ENCODE results near the gene ZFAND2A.

ZFAND2A gene

DNA sequence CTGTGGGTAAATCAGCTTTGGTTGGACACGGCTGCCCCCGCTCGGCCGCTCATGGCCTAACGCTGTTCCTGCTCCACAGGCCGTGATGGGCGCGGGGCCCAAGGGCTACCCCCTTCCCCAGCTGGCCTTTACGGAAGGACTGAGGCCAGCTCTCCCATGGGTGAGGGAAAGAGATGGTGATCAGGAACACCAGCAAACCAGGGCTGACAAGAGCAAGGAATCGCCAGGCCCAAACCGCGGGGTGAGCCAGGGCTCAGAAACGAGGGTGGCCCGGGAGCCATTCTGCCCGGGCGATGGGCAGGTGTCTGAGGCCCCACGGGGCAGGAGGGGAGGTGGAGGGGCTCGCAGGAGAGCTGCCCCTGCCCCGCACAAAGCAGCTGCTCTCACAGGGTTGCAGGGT, 45.5 kb downstream of the ZFAND2A start:
- H3K27me3 ChIP-seq (ENCODE audit: insufficient read depth, poor library complexity, severe bottlenecking): no peaks in the 10 kb centered on the region
- no peak overlapping the region for H3K4me3 ChIP-seq (replicated peaks; ENCODE audit: insufficient read depth, low read length)
- TF ChIP-seq REST (IDR thresholded peaks at IDR 0.05; ENCODE audit: insufficient replicate concordance, low read depth) (no peak), SPI1 (IDR thresholded peaks at IDR 0.05; ENCODE audit: borderline replicate concordance, low read depth) (no peak), CTCF (IDR thresholded peaks at IDR 0.05; ENCODE audit: insufficient read depth, low read length) (no peak), POLR2AphosphoS5 (IDR thresholded peaks at IDR 0.05; ENCODE audit: low read depth) (no peak), GABPA (IDR thresholded peaks at IDR 0.05; ENCODE audit: low read depth) (no peak)
- DNase-seq (ENCODE audit: low read depth in 1 of 2, low spot score in 1 of 2): no peak
- no peak overlapping the region for H3K27ac ChIP-seq (replicated peaks)

GRCh38 chr7:1114088-1114487, 45.9 kb downstream of the ZFAND2A start:
- TF ChIP-seq GABPA (IDR thresholded peaks at IDR 0.05; ENCODE audit: low read depth): no peak
- no peaks in the 10 kb centered on the region for H3K27me3 ChIP-seq (ENCODE audit: insufficient read depth, poor library complexity, severe bottlenecking)
- H3K4me3 ChIP-seq (replicated peaks; ENCODE audit: insufficient read depth, low read length): no peak overlapping the region
- no peak overlapping the region for H3K27ac ChIP-seq (replicated peaks)
- no peak for DNase-seq (ENCODE audit: low read depth in 1 of 2, low spot score in 1 of 2)

- no peak for TF ChIP-seq GABPA (IDR thresholded peaks at IDR 0.05; ENCODE audit: low read depth)
- TF ChIP-seq CTCF (IDR thresholded peaks at IDR 0.05; ENCODE audit: insufficient read depth, low read length): no peak
- no peak for TF ChIP-seq SPI1 (IDR thresholded peaks at IDR 0.05; ENCODE audit: borderline replicate concordance, low read depth)
- TF ChIP-seq REST (IDR thresholded peaks at IDR 0.05; ENCODE audit: insufficient replicate concordance, low read depth): no peak
- TF ChIP-seq POLR2AphosphoS5 (IDR thresholded peaks at IDR 0.05; ENCODE audit: low read depth): no peak
These were observed 46.5 kb downstream of the ZFAND2A start for GRCh38 chr7:1113548-1113885.

GRCh38 chr7:1112625-1113547, 47.1 kb downstream of the ZFAND2A start:
- DNase-seq (ENCODE audit: low read depth in 1 of 2, low spot score in 1 of 2): no peak
- Histone ChIP-seq H3K27ac (replicated peaks) (no peak overlapping the region), H3K27me3 (ENCODE audit: insufficient read depth, poor library complexity, severe bottlenecking) (no peaks in the 10 kb centered on the region), H3K4me3 (replicated peaks; ENCODE audit: insufficient read depth, low read length) (no peak overlapping the region)
- TF ChIP-seq GABPA (IDR thresholded peaks at IDR 0.05; ENCODE audit: low read depth) (no peak), POLR2AphosphoS5 (IDR thresholded peaks at IDR 0.05; ENCODE audit: low read depth) (no peak), SPI1 (IDR thresholded peaks at IDR 0.05; ENCODE audit: borderline replicate concordance, low read depth) (no peak), CTCF (IDR thresholded peaks at IDR 0.05; ENCODE audit: insufficient read depth, low read length) (no peak), REST (IDR thresholded peaks at IDR 0.05; ENCODE audit: insufficient replicate concordance, low read depth) (no peak)

More at GRCh38 chr7:1113548-1113885, 46.5 kb downstream of the ZFAND2A start:
- DNase-seq (ENCODE audit: low read depth in 1 of 2, low spot score in 1 of 2): no peak
- H3K27ac ChIP-seq (replicated peaks): no peak overlapping the region
- H3K4me3 ChIP-seq (replicated peaks; ENCODE audit: insufficient read depth, low read length): no peak overlapping the region
- no peaks in the 10 kb centered on the region for H3K27me3 ChIP-seq (ENCODE audit: insufficient read depth, poor library complexity, severe bottlenecking)
